Panc1 (cell line): Measurements from ENCODE around the gene GAS7.

ENCODE experiments used
- POLR2AphosphoS5 ChIP-seq: IDR thresholded peaks from 2 replicates; pipeline ENCODE4 v1.6.1; 2012; ENCODE audit warnings: mild to moderate bottlenecking, low read depth, low read length, moderate library complexity
- TF ChIP-seq, protein P1 (sequence below): fragments of 450-650 bp; IDR thresholded peaks from 2 replicates; pipeline ENCODE4 v1.5.1; 2017; ENCODE audit warnings: mild to moderate bottlenecking

DNA sequence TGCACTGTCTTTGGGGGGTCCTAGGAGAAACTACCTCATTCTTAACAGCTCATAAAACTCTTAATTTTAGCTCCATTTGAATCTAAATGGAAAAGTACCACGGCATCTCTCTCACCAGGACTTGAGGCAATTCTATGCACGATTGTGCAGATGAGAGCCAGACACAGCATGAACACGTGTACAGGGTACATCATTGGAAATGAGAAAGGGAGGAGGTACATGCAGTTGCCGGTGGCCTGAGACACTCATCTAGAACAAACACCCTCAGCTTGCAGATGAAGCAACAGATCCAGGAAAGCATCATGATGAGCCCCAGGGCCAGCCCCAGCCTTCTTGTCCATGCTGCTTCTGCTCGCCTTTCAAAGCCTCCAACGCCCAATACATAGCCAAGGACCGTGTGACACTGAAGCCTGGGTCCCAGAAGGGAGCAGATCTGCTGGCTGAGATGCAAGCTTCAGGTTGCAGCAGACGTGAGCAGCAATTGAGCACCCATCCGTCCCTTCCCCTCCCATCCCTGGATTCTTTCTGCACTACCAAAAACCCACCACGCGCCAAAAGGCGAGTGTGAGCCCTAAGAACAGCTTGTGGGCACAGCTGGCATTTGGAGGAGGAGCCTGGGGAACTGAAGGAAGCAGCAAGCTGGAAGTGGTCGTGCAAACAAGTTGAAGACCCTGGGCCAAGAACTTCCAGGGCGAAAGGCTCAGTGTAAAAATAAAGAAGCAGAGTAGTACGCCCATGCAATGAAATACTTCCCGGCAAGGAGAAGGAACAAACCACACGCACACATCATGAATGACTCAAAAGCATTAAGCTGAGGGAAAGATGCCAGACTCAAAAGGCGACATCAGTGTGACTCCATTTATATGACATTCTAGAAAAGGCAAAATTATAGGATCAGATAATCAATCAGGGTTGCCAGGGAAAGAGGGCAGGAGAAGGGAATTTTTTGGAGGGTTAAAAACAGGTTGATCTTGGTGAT lies 286.0 kb downstream of the GAS7 start:
- TF ChIP-seq, protein P1, sequence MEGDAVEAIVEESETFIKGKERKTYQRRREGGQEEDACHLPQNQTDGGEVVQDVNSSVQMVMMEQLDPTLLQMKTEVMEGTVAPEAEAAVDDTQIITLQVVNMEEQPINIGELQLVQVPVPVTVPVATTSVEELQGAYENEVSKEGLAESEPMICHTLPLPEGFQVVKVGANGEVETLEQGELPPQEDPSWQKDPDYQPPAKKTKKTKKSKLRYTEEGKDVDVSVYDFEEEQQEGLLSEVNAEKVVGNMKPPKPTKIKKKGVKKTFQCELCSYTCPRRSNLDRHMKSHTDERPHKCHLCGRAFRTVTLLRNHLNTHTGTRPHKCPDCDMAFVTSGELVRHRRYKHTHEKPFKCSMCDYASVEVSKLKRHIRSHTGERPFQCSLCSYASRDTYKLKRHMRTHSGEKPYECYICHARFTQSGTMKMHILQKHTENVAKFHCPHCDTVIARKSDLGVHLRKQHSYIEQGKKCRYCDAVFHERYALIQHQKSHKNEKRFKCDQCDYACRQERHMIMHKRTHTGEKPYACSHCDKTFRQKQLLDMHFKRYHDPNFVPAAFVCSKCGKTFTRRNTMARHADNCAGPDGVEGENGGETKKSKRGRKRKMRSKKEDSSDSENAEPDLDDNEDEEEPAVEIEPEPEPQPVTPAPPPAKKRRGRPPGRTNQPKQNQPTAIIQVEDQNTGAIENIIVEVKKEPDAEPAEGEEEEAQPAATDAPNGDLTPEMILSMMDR: no peak
- no peak for TF ChIP-seq POLR2AphosphoS5
